ENCODE measurements around the gene PAX5. TPM values are rescaled to one million over a fixed set of nuclear protein-coding genes. Genes with fewer than 3 reads are reported as not detected.

Gene PAX5
- total RNA-seq, 3 donors from 2014 or later, result 0.59 TPM; not detected in 2

DNA sequence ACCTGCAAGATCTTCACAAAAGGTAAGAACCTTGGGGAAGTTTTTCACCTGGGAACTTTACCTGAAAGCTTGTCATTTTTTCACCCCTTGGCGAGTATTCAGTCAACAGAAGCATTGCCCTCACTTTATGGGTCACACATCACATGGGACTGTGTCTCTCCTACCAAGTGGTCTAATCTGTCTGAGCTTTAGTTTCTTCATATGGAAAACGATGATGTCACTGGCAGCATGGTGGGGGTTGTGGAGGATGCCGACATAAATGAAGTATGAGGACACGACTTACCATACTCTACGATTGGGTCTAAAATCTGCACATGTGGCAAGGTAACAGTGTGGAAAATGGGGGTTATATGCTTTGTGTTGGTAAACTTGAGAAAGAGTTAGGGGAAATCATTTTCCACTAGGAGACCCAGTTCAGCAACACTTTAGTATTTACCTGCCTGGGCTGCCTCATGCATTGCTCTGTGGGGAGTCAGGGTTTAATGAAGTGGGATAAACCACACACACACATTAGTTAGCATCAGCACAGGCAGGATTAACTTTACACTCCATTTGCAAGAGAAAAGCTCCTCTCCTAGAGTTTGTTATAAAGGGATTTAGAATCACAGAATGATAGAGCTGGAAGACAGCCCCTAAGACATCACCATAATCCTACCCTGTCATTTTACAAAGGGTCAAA lies 19.8 kb upstream of the PAX5 start:
- TF ChIP-seq POLR2A (IDR thresholded peaks at IDR 0.05), result no peak
- TF ChIP-seq, protein P1, sequence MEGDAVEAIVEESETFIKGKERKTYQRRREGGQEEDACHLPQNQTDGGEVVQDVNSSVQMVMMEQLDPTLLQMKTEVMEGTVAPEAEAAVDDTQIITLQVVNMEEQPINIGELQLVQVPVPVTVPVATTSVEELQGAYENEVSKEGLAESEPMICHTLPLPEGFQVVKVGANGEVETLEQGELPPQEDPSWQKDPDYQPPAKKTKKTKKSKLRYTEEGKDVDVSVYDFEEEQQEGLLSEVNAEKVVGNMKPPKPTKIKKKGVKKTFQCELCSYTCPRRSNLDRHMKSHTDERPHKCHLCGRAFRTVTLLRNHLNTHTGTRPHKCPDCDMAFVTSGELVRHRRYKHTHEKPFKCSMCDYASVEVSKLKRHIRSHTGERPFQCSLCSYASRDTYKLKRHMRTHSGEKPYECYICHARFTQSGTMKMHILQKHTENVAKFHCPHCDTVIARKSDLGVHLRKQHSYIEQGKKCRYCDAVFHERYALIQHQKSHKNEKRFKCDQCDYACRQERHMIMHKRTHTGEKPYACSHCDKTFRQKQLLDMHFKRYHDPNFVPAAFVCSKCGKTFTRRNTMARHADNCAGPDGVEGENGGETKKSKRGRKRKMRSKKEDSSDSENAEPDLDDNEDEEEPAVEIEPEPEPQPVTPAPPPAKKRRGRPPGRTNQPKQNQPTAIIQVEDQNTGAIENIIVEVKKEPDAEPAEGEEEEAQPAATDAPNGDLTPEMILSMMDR (IDR thresholded peaks at IDR 0.05), result no peak
- TF ChIP-seq POLR2AphosphoS5 (IDR thresholded peaks at IDR 0.05), result no peak
- no peak for DNase-seq (ENCODE audit: low spot score in 2 of 2)
- H3K36me3 ChIP-seq, result no peaks in the 10 kb centered on the region
- H3K27me3 ChIP-seq, result peaks cover 0 to 13% of the 10 kb centered on the region in 2 donors
- H3K4me1 ChIP-seq, result no peaks in the 10 kb centered on the region
- no peak overlapping the region for H3K4me3 ChIP-seq
- H3K27ac ChIP-seq, result no peak overlapping the region
- intact Hi-C loops (cut with DNase I; ENCODE audit: low total_unique reads), result no loop called here
- H3K9me3 ChIP-seq, result no peaks in the 10 kb centered on the region

DNA sequence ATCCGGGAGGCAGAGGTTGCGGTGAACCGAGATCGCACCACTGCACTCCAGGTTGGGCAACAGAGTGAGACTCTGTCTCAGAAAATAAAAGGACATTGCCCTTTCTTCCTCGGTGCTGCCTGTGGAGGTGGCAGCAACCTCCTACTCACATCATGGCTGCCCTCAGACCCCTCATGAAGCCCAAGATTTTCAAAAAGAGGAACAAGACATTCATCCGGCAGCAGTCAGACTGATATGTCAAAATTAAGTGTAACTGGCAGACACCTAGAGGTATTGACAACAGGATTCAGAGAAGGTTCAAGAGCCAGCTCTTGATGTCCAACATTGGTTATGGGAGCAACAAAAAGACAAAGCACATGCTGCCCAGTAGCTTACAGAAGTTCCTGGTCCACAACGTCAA lies 12.6 kb upstream of the PAX5 start:
- H3K27me3 ChIP-seq, result peaks cover 0 to 49% of the 10 kb centered on the region in 2 donors

DNA sequence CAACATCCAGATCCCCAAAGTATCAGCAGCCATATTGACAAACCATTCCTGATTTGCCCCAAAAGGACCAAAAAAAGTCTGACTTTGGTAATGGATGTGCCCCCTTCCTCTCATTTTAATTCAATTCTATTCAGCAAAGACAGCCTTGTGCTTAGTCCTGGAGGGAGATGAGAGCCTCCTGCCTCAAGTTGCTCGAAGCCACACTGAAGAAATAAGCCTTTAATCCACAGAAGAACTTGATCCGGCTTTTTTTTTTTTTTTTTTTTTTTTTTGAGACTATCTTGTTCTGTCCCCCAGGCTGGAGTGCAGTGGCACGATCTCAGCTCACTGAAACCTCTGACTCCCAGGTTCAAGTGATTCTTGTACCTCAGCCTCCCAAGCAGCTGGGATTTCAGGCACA lies 8.4 kb upstream of the PAX5 start:
- TF ChIP-seq POLR2A (IDR thresholded peaks at IDR 0.05) (no peak), POLR2AphosphoS5 (IDR thresholded peaks at IDR 0.05) (no peak)
- TF ChIP-seq, protein P1 (IDR thresholded peaks at IDR 0.05), result no peak
- peaks cover 8 to 82% of the 10 kb centered on the region in 2 donors for H3K27me3 ChIP-seq
- H3K36me3 ChIP-seq, result no peaks in the 10 kb centered on the region
- no peaks in the 10 kb centered on the region for H3K9me3 ChIP-seq
- H3K4me1 ChIP-seq, result peaks cover 0 to 4% of the 10 kb centered on the region in 2 donors
- H3K27ac ChIP-seq, result no peak overlapping the region
- H3K4me3 ChIP-seq, result no peak overlapping the region
- intact Hi-C loops (cut with DNase I; ENCODE audit: low total_unique reads), result no loop called here
- DNase-seq (ENCODE audit: low spot score in 2 of 2), result no peak

More for the DNA sequence above, 12.6 kb upstream of the PAX5 start:
- intact Hi-C loops (cut with DNase I; ENCODE audit: low total_unique reads), result no loop called here
- Histone ChIP-seq H3K4me1 (no peaks in the 10 kb centered on the region), H3K9me3 (no peaks in the 10 kb centered on the region), H3K27ac (no peak overlapping the region), H3K4me3 (no peak overlapping the region), H3K36me3 (no peaks in the 10 kb centered on the region)
- no peak for DNase-seq (ENCODE audit: low spot score in 2 of 2)
- TF ChIP-seq POLR2A (IDR thresholded peaks at IDR 0.05) (no peak), POLR2AphosphoS5 (IDR thresholded peaks at IDR 0.05) (no peak)
- TF ChIP-seq, protein P1 (IDR thresholded peaks at IDR 0.05), result no peak

DNA sequence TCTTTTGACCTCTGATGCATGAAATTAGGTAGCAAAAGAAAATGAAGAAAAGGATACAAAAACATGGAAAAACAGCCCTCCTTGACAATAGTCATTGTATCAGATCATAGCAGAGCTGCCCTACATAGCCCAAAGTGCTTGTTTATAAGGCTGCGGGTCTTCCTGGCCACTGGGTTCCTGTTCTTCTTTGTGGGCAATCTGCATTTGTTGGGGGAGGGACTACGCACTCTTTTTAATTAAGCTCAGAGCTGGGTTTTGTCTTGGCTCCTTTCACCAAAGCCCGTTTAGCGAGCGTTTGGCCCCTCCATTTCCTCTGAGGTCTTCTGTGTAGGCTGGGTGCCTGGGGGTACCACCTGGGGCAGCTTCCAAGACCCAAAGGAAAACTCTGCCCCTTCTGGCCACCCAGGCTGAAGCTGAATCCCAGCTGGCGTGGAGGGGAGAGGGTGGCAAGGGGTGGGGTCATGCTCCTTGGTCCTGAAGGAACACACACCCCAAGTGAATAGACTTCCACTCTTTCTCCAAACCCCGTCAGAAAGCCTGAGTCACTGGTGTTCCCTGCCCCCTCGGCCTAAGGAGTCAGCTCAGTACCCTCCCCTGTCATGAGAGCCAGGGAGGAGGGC lies 6.5 kb upstream of the PAX5 start:
- intact Hi-C loops (cut with DNase I; ENCODE audit: low total_unique reads), result no loop called here
- TF ChIP-seq POLR2A (IDR thresholded peaks at IDR 0.05) (no peak), POLR2AphosphoS5 (IDR thresholded peaks at IDR 0.05) (no peak)
- TF ChIP-seq, protein P1 (IDR thresholded peaks at IDR 0.05), result no peak
- Histone ChIP-seq H3K27ac (no peak overlapping the region), H3K36me3 (no peaks in the 10 kb centered on the region), H3K27me3 (peaks cover 10 to 87% of the 10 kb centered on the region in 2 donors), H3K4me1 (peaks cover 8 to 10% of the 10 kb centered on the region in 2 donors), H3K9me3 (no peaks in the 10 kb centered on the region), H3K4me3 (no peak overlapping the region)
- DNase-seq (ENCODE audit: low spot score in 2 of 2), result no peak

DNA sequence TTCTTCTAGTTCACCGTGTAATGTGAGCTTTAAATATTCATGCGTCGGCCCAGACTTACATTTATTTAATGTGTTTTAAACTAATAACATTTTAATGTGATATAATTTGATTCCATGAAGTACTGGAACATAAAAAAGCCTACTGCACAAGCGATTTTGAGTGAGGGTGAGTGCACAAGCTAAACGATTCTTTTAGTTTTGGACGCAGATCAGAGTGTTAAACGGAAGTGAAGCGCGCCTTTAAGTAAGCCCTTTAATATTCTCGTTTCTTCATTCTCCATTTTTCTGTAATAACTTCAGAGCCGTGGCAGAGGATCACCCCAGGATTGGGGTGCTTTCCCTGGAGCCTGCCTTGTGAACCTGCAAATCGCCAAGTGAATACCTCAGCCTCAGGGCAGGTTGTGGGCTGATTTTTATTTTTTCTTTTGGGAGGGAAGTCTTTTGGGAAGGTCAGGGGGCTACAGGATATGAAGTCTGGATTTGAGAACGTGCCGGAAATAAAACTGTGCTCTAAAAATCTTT lies 4.9 kb upstream of the PAX5 start:
- H3K4me3 ChIP-seq, result no peak overlapping the region
- peaks cover 18 to 92% of the 10 kb centered on the region in 2 donors for H3K27me3 ChIP-seq

More for the DNA sequence above, 4.9 kb upstream of the PAX5 start:
- TF ChIP-seq POLR2A (IDR thresholded peaks at IDR 0.05) (no peak), POLR2AphosphoS5 (IDR thresholded peaks at IDR 0.05) (no peak)
- TF ChIP-seq, protein P1 (IDR thresholded peaks at IDR 0.05), result no peak
- DNase-seq (ENCODE audit: low spot score in 2 of 2), result no peak
- H3K4me1 ChIP-seq, result peaks cover 8 to 10% of the 10 kb centered on the region in 2 donors
- no peak overlapping the region for H3K27ac ChIP-seq
- H3K9me3 ChIP-seq, result peaks cover 0 to 4% of the 10 kb centered on the region in 2 donors
- intact Hi-C loops (cut with DNase I; ENCODE audit: low total_unique reads), result no loop called here
- H3K36me3 ChIP-seq, result no peaks in the 10 kb centered on the region

Measured in breast epithelium (tissue), 4 donors.